Measurements from ENCODE around the gene SH3D19.
A peak's percentile ranks its signal among the peaks of the same experiment; 100 is the strongest.
"Not testable (repeated sequence)": the region's sequence is repeated elsewhere in the genome, so short reads cannot be mapped to it uniquely, and the experiment has no call there.

The SH3D19 gene

DNA sequence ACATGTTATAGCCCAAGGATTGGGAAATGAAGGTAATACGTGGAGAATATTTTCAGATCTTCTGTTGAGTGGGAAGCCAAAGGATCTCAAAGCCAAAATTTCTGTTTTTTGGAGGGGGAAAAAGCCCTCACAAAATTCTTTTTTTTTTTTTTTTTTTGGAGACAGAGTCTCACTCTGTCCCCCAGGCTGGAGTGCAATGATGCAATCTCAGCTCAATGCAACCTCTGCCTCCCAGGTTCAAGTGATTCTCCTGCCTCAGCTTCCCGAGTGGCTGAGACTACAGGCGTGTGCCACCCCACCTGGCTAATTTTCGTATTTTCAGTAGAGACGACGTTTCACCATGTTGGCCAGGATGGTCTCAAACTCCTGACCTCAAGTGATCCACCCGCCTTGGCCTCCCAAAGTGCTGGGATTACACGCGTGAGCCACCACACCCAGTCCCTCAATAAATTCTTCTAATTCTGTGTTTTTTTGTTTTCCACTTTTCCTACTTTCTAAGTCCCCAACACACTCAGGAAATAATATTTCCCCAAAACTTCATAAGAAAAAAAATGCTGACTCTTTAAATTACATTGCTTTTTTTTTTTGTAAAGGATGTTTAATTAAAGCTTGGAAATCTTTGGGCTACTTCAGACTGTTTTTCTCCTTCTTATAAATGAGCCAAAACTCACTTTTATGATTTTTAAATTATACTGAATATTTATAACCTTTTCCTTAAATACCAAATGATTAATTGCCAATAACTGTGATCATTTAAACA, 174.4 kb downstream of the SH3D19 start:
- no peak for DNase-seq (ENCODE audit: low read depth in 3 of 3)

GRCh38 chr4:151148261-151148660, 177.1 kb downstream of the SH3D19 start:
- DNase-seq (ENCODE audit: low read depth in 3 of 3): no peak

DNA sequence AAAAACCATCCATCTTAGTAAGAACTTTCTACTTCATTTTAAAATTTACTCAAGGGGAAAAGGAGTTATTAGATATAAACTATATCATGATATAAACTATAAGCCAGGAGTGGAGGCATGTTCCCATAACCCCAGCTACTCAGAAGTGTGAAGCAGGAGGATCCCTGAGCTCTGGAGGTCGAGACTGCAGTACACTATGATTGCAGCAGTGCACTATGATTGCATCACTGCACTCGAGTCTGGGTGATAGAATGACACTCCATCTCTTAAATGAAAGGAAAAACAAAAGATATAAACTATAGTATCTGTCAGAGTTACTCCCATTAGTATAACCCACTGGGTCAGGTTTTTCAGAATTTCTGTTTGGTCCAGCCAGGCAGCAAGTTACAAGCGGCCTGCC, 178.4 kb downstream of the SH3D19 start:
- DNase-seq (ENCODE audit: low read depth in 3 of 3): no peak

DNA sequence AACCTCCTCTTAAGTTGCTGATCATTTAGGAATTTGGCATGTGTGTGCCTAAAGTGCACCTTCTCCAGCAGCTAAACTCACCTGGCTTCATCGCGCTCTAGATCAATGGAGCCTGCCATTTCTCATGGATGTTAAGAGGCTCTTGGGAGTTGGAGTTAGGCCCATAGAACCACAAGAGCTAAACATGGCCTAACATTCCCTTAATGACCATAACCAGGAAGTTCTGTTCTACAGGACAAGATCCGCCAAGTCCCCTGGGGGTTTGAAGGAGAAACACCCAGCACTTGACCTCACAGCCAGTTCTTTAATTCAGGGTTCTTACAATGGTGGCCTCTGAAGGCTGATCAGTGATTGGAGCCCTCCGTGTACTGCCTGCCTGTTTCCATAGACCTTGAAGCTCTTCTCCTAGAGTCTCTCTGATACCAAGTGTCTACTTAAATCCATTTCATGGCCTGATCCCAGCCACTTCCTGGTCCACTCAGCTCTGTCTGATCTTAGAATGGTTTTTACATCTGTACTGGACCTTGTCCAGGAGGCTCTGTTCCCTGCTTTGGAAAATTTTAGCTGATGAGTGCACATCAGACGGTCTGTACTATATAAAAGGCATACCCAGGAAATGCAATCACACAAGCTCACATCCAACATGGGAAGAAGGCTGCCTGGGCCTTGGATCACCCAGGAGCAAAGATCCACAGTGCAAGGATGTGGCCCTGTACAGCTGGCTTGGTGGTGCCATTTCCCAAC, 180.9 kb downstream of the SH3D19 start:
- DNase-seq (ENCODE audit: low read depth in 3 of 3): no peak

DNA sequence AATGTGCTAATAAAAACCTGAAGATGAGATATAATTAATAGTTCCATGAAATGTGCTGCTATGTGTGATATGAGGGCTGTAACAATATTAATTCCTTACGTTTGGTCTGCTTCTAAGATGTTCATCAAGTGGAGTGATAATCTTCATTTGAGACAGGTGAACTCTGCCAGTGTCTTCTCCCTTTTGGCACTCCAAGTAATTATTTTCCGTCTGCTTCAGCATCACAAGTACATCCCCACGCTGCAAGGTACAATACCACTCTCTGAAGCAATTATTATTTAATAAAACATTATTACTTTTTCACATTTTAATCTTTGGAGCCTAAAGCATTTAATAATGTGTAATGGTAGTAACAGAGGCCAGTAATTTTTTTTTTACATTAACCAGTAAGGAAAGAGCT, 181.6 kb downstream of the SH3D19 start:
- DNase-seq (ENCODE audit: low read depth in 3 of 3): no peak

DNA sequence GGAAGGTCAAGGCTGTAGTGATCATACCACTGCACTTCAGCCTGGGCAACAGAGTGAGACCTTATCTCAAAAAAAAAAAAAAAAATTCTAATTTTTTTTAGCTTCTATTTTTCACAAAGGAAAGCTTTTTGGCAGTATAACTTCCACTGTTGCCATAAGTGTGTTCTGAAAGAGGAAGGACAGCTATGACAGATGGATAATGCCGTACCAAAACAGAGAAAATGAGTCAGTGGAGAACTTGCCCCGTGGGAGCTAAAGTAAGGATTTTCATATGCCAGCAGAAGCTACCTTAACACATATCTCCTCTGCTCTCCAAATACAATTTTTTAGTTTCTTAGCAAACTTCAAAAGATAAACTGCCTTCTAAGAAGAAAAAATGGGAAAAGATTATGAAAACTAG, 182.2 kb downstream of the SH3D19 start:
- DNase-seq (ENCODE audit: low read depth in 3 of 3): no peak

DNA sequence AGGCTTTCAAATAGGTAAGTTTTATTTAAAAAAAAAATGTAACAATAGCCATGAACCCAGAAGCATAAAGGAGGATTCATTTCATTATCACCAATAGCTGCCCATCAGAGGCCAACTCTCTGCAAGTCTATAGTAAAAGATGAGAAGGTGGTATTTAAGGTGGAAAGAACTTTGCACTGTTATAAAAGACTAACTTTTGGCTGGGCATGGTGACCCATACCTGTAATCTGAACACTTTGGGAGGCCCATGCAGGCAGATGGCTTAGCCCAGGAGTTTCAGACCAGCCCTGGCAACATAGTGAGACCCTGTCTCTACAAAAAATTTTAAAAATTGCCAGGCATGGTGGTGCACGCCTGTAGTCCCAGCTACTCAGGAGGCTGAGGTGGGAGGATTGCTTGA, 182.6 kb downstream of the SH3D19 start:
- no peak for DNase-seq (ENCODE audit: low read depth in 3 of 3)

DNA sequence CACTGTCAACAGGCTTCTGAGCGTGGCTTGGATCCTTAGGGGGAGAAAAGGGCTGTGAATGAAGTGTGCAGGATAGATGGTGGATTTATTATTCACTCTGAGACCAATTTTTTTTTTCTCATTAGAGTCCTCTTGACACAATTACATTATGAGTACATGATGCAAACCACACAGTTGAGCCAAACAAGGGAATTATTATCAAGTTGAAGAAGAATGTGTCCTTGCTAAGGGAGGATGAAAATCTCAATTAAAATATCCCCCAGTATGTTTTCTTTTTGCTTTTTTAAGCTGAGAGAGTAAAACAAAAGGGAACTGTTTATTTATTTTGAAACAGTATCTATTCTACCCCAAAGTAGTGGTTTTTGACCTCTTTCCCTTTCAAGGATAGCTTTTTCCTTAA, 185.6 kb downstream of the SH3D19 start:
- no peak for DNase-seq (ENCODE audit: low read depth in 3 of 3)

- not testable (repeated sequence) for DNase-seq (ENCODE audit: low read depth in 3 of 3)
These were observed 189.4 kb downstream of the SH3D19 start for GRCh38 chr4:151136048-151136447.

- DNase-seq (ENCODE audit: low read depth in 3 of 3): no peak
These were observed 192.1 kb downstream of the SH3D19 start for GRCh38 chr4:151133311-151133710.

DNA sequence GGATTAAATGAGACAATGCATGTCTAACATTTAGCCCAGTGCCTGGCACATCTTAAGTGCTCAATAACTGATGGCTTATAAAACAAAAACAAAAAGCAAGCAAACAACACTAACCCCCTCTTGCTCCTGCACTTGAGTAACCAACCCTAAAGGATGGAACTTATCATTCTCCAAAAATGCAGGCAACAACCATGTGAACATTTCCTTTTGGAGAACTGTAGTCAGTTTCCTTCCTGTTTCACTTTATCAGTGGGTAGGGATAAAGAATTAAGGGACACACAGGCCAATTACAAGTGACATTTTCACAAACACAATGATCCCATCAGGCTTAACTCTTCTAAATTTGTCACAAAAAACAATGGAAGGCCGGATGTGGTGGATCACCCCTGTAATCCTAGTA, 195.6 kb downstream of the SH3D19 start:
- DNase-seq (ENCODE audit: low read depth in 3 of 3): no peak

GRCh38 chr4:151117371-151117962, 207.9 kb downstream of the SH3D19 start:
- peak in 1 of 3 donors; percentile 53 for DNase-seq (ENCODE audit: low read depth in 3 of 3)

DNA sequence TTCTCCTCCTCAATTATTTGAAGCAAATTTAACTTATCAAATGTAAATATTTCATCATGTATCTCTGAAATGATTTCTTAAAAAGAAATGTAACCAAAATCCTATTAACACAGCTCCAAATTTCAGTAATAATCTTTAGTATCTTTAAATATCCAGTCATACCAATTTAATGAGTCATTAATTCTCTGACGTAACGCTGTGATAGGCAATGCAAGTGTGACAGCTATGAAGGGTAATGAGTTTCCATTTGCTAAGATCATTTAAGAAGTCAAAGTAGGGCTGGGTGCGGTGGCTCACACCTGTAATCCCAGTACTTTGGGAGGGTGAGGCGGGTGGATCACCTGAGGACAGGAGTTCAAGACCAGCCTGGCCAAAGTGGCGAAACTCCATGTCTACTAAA, 210.4 kb downstream of the SH3D19 start:
- no peak for DNase-seq (ENCODE audit: low read depth in 3 of 3)

GRCh38 chr4:151114338-151114737, 211.1 kb downstream of the SH3D19 start:
- no peak for DNase-seq (ENCODE audit: low read depth in 3 of 3)

- DNase-seq (ENCODE audit: low read depth in 3 of 3): no peak
These were observed 215.2 kb downstream of the SH3D19 start for GRCh38 chr4:151110236-151110635.

- DNase-seq (ENCODE audit: low read depth in 3 of 3): no peak
These were observed 218.3 kb downstream of the SH3D19 start for GRCh38 chr4:151107063-151107462.

GRCh38 chr4:151105454-151106032, 219.9 kb downstream of the SH3D19 start:
- DNase-seq (ENCODE audit: low read depth in 3 of 3): no peak

DNA sequence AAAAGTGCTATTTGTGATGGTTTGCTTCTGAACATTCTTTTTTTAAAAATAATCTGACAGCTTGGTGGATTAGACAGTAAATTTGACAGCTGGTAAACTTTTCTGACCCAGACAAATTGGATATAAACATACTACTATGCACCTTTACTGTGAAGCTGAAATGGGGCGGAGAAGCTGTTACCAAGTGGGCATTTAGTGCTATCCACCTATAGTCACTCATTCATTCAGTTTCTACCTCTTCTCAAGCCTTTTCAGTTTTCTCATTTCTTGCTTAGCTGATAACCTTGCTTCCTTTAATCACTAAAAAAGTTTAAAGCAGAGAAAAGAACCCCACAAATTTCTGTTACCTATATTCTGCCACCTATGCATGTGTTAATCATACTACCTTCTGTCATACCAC, 220.8 kb downstream of the SH3D19 start:
- no peak for DNase-seq (ENCODE audit: low read depth in 3 of 3)

- DNase-seq (ENCODE audit: low read depth in 3 of 3): no peak
These were observed 221.6 kb downstream of the SH3D19 start for GRCh38 chr4:151103758-151104157.

GRCh38 chr4:151100531-151100930, 224.9 kb downstream of the SH3D19 start:
- DNase-seq (ENCODE audit: low read depth in 3 of 3): no peak

- DNase-seq (ENCODE audit: low read depth in 3 of 3): no peak
These were observed 225.4 kb downstream of the SH3D19 start for GRCh38 chr4:151099976-151100417.

GRCh38 chr4:151099229-151099975, 226.0 kb downstream of the SH3D19 start, which contains the start of gene RPS3A:
RPS3A (plus strand) TSS chr4:151099628; CDS start chr4:151099653, 25 bp downstream.
- peak; percentile 91 to 96 (median 96) for DNase-seq (ENCODE audit: low read depth in 3 of 3)

Measured in stimulated activated CD4-positive, alpha-beta T cell treated with anti-CD3 and anti-CD28 coated beads, TNF-alpha, amount 100 ng/mL, for 48 hours (primary cell).